GM21528 (cell line): ENCODE measurements around the gene ITGA8.
"Not testable (repeated sequence)": the region's sequence is repeated elsewhere in the genome, so short reads cannot be mapped to it uniquely, and the experiment has no call there.

Source experiments
- ATAC-seq: cut with Tn5 transposase; IDR thresholded peaks from one replicate; pipeline ENCODE4 v1.9.1; 2021; ENCODE audit warnings: mild to moderate bottlenecking, moderate library complexity; ENCODE audit not compliant: unreplicated experiment, low FRiP score

ITGA8 gene

DNA sequence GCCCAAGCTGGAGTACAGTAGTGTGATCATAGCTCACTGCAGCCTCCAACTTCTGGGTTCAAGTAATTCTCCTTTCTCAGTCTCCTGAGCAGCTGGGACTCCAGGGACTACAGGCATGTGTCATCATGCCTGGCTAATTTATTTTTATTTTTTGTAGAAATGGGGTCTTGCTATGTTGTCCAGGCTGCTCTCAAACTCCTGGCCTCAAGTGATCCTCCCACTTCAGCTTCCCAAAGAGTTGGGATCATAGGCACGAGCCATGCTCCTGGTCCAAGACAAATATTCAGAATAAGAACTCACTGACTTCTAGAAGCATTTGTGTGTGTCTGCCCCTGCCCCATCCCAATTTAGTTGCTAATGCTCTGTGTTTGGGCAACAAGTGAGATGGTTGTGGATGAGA is 151.8 kb downstream of the ITGA8 start:
- no peak for ATAC-seq

DNA sequence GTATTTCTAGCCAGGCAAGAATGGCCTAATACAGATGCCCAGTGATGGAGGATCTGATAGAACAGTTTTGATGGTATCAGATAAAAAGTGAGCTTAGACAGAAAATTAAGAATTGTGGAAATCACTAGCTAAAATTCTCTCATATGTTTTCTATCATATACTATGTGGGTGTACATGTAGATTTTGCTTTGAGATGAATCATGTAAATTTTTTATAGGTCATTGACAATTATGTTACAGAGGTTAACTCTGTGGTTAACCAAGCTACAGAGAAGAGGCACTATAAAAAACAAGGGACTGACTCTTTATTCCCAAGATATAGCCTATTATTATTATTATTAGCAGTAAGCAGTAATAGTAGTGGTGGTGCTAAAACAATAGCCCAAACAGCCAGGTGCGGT is 156.5 kb downstream of the ITGA8 start:
- ATAC-seq, result no peak

DNA sequence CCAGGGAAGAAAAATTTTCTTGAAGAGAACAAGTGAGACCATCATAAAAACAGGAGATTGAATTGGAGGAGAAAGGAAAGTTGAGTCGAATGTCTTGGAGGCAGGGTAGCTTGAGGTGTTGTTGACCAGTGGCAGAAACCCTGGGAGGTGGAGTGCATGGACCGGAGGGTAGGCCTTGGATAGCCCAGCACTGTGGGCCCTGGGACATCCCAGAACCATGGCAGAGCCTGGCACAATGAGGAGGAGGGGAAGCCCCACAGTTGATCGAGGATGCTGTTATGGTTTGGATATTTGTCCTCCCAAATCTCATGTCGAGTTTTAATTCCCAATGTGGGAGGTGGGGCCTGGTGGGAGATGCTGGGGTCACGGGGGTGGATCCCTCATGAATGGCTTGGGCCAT is 157.1 kb downstream of the ITGA8 start:
- no peak for ATAC-seq

DNA sequence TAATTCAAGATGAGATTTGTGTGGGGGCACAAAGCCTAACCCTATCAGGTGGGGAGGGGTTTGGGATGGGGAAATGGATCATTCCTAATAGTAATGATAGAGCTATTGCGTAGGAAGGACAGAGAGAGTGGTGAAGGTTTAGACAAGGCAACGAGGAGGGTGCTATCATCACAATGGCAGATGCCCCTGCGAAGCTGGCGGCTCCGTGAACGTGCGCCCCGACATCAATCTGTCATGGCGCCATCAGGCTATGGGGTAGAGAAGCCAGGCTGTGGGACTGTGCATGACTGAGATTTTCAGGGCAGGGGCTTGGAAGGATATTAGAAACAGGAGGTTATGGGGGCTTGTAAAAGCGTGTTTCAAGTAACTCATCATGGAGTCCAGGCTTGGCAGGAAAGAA is 157.6 kb downstream of the ITGA8 start:
- ATAC-seq, result no peak

DNA sequence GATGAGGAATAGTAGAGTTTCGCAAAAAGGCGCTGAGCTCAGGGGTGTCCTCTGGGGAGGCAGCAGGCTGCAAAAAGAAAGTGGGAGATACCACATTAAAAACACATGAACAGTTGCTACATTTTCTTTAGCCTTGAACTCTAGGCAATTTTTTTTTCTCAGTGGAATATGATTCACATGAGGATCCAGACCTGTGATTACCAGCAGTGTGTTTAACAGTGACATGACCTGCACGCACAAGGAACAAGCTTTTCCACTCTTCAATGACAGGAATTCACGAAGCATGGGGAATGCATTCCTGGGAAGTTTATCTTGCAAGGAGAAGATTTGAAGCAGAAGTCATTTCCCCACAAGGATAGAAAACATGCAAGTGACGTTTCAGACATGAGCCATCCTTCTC is 161.6 kb downstream of the ITGA8 start:
- ATAC-seq, result no peak

DNA sequence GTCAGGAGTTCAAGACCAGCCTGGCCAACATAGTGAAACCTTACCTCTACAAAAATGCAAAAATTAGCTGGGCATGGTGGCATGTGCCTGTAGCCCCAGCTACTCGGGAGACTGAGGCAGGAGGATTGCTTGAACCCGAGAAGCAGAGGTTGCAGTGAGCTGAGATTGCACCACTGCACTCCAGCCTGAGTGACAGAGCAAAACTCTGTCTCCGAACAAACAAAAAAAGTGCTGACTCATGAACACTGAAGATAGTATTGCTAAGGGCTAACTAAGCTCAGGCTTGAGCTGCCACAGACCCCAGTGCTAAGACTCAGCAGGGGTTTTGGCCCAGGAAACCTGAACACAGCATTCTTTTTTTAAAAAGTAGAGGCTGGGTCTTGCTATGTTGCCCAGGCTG is 162.6 kb downstream of the ITGA8 start:
- not testable (repeated sequence) for ATAC-seq

DNA sequence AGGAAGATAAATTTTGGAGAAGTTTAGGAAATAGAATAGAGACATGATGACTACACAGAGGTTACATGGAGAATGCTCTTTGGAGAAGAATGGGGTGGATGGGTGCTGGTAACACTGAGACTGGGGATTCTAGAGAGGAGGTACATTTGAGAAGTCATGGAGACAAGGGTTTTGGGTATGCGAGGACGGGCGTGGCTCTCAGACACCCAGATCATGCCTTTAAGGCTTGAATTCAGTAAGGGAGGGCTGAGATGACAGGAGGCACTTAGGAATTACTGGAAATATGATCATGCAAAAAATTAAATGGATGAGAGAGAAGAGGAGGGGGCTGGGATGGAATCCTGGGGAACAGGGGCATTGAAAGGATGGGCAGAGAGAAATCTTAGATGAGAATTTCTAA is 168.8 kb downstream of the ITGA8 start:
- ATAC-seq, result no peak

DNA sequence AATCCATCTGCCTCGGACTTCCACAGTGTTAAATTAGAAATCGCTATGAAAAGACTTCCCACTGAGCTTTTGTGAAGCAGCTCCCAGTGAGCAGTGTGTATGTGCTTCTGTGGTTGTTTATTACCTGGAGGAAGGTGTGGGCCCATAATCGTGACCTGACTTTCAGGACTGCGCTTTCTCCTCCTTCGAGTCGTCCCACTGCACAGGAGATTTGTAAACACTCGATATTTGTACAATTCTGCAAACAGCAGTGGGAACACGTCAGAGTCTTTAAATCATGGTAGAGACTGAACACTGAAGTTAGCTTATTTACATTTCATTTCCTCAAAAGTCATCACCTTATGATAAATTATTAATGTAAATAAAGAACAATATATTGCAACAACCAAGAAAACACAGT is 171.4 kb downstream of the ITGA8 start:
- no peak for ATAC-seq

DNA sequence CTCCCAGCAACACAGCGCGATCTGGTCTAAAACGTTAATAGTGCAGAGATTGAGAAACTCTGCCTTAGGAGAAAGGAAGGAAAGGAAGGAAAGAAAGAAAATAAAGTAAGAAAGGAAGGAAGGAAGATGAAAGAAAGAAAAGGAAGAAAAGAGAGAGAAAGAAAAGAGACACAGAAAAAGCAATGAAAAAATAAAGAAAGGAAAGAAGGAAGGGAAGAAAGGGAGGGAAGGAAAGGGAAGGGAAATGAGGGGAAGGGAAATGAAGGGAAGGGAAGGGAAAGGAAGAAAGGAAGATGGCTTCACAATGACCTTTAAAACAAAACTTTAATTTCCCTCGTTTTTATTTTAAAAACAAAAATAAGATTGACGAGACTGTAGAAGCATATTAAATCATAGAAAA is 173.1 kb downstream of the ITGA8 start:
- no peak for ATAC-seq

DNA sequence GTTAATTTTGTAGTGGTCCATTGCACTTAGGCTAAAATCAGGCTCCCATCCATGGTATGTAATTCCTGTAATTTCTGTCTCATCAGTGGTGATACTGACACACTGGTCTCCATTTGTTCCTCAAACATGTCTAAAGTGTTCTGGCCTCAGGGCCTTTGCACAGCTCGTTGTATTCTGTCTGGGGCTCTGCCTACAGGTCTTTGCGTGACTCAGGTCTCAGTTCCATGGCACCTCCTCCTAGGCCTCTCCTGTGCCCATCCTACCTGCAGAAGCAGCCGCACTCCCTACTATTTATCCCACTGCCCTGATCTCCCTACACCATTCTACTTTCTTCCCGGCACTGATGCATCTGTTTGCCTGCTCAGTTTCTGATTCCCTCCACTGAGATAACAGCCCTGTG is 173.8 kb downstream of the ITGA8 start:
- ATAC-seq, result no peak

DNA sequence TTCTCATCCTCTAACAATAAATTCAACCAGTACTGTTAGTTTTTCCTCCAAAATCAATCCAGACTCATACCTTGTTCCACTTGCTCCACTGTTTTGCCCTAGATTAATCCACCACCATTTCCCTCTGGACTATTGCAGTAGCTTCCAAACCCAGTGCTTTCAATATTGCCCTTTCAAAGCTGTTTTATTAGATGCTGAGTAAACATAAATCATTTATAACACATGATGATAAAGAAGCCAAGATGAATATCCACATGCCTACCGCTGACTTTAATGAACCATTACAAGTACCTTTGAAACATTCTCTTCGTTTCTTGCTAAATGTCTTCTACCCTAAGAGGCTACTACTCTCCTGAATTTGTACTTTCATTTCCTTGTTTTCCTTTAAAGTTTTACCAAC is 174.5 kb downstream of the ITGA8 start:
- no peak for ATAC-seq

DNA sequence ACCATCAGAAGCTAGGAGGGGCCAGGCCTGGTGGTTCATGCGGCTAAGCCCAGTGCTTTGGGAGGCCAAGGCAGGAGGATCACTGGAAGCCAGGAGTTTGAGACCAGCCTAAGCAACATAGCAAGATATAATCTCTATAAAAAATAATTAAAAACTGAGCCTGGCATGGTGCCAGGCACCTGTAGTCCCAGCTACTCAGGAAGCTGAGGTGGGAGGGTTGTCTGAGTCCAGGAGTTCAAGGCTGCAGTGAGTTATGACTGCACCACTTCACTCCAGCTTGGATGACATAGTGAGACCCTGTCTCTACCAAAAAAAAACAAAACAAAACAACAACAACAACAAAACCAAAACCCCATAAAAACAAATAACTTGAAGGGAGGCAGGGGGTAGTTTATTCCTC is 175.7 kb downstream of the ITGA8 start:
- no peak for ATAC-seq

DNA sequence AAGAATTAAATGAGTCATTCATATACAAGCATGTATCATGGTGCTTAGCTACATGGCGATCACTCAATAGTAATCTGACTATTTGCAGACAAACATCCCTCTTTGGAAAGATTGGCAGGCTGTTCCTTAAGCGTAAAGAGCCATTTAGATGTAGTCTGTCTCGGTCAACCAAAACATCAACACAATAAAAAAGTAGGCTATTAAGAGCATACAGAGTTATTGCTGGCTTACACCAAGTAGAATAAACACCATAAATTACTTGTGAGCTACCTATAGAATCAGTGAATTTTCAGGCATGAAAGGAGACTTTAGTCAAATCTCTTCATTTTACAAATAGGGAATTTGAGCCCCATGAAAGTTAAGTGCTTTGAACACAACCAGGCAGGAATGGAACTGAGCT is 176.9 kb downstream of the ITGA8 start:
- ATAC-seq, result no peak

DNA sequence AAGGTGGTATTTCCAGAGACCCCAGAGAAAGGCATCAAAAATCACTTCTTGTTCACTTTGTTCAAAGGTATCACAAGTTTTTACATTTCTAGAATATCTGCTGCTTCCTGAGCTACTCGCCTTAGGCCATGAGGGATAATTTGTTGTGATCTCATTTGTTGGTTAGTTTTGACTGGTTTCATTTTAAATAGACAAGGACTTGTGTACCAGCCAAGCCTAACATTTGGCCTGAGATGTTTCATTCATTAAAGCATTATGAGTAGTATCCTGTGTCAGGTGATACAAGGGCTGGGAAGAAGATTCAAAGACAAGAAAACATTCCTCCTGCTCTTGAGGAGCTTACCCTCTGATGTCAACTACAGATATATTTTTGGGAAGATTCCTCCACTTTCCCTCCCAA is 178.3 kb downstream of the ITGA8 start:
- ATAC-seq, result no peak

DNA sequence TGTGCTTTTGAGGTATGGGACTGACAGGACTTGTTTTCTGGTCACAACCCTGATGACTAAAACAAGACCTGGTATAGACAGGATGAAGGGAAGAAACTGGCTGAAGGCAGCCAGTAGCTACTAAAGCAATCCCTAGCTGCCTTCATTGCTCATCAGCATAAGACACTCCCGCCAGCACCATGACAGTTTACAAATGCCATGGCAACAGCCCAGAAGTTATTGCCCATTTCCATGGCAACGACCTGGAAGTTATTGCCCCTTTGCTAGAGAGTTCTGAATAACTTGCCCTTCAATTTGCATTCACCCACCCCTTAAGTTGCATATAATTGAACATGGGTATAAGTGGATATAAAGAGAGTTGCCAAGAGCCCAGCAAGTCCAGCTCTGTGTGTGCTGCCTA is 179.0 kb downstream of the ITGA8 start:
- no peak for ATAC-seq

DNA sequence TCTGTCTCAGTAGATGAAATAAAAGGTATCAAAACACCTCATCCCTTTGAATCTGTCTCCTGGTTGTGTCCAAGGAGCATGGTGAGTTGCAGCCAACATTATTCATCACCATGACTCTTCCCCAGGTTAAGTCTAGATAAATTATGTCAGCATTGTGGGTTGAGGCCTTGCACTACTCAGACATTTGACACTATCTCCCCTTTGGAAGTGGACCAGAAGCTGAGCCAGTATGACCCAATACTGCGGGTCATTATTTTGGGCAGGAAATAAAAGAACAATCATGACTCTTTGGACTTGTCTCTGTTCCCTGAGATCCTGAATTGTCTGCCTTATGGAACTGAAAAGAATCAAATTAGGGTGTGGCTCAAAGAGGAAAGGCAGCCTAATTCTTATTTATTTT is 180.5 kb downstream of the ITGA8 start:
- no peak for ATAC-seq

DNA sequence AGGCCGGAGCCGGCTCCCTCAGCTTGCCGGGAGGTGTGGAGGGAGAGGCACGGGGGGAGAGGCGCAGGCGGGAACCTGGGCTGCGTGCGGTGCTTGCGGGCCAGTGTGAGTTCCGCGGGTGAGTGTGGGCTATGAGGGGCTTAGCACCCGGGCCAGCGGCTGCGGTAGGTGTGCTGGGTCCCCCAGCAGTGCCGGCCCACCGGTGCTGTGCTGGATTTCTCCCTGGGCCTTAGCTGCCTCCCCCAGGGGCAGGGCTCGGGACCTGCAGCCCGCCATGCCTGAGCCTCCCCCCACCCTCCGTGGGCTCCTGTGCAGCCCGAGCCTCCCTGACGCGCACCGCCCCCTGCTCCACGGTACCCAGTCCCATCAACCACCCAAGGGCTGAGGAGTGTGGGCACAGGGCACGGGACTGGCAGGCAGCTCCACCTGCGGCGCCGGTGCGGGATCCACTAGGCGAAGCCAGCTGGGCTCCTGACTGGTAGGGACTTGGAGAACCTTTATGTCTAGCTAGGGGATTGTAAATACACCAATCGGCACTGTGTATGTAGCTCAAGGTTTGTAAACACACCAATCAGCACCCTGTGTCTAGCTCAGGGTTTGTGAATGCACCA is 184.7 kb downstream of the ITGA8 start:
- ATAC-seq, result not testable (repeated sequence)

DNA sequence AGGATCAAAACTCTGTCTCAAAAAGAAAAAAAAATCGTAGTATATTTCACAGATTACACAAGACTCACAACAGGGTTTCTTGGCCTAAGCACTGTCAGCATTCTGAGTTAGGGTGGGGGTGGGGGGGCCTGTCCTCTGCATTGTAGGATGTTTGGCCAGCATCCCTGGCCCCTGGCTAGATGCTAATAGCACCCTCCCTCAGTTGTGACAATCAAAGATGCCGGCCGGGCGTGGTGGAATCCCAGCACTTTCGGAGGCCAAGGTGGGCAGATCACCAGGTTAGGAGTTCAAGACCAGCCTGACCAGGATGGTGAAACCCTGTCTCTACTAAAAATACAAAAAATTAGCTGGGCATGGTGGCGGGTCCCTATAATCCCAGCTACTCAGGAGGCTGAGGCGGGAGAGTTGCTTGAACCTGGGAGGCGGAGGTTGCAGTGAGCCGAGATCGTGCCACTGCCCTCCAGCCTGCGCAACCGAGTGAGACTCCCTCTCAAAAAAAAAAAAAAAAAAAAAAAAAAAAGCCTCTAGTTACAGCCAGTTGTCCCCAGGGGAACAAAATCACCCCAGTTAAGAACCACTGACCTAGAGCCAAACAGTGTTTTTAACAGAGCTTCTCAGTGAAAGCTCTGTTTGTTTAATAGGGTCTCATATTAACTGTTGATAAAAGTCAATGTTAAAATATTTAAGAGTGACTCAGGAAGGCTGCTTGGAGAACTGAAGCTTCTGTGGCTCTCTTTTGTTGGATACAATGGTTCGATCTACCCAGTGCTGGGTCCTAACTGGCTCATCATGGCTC is 187.6 kb downstream of the ITGA8 start:
- ATAC-seq, result no peak

DNA sequence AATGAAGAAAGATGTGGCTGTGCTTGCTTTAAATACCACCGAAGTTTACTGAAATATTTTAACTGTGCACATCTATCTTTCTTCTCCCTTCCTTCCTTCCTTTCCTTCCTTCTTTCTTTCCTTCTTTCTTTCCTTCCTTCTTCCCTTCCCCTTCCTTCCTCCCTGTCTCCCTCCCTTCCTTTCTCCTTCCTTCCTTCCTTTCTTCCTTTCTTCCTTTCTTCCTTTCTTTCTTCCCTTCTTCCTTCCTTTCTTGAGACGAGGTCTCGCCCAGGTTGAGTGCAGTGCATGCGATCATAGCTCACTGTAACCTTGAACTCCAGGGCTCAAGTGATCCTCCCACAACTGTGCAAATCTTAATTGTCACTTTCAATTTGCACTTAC is 190.9 kb downstream of the ITGA8 start:
- no peak for ATAC-seq

DNA sequence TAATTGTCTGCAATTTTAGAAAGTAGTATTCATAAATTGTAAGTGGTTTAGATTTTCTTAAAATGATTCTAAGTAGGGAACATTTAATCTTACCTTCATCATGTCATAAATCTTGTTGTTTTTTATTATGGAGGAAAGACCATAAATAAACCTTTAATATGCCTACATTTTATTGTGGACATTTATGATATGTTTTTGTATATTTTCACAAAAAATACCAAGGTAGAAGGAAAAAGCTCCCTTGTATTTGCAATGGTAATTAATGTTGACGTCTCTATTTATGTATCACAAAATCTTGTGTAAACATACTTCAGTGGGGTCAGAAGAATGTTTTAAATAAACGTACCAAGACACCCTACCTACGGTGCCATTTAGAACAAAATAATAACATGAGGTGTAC is 193.0 kb downstream of the ITGA8 start:
- no peak for ATAC-seq

DNA sequence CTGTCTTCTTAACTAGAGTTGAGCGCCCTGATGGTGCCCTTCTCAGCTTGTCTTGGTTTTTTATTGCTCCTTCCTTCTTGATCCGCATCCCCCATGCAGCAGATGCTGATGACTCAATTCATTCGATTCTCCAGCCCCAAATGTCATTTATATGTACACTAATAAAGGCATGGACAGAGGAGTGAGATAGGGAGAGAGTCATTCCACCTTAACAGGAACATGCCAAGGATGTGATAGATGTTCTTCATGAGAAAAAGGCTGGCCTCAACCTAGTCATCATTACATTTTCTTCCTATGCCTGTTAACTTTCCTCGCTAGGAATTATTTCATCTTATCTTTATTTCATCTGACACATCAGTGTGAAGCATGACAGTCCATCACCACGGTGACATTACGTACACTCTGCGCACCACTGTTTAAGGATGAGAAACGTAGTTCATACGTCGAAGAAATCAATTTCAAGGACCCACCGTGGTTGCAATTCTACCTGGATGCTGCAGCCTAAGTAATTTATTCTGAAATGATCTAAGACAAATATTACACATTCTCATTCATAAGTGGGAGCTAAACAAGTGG is 198.3 kb downstream of the ITGA8 start:
- no peak for ATAC-seq

DNA sequence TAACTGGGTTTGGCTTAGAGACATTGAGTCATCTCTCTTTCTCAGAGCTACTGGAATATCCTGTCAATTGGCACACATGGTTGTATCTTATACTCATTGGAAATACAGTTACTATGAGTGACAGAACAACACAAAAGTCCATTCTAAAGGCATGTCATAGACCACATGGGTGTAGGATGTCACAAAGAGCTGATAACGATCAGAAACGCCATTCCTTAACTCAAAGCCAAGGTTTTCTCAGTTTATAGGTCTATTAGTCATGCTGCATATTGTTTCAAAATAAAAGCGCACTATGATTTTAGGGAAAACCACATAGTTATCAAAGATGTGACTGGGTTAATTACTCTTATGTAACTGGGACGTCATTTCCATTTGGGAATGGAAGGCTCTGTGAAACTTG is 201.5 kb downstream of the ITGA8 start:
- ATAC-seq, result no peak
